Ovary (tissue), 9 donors: Measurements from ENCODE around the gene IL23R. TPM values are rescaled to one million over a fixed set of nuclear protein-coding genes. Genes with fewer than 3 reads are reported as not detected.
A peak's percentile ranks its signal among the peaks of the same experiment; 100 is the strongest.
"Not testable (repeated sequence)": the region's sequence is repeated elsewhere in the genome, so short reads cannot be mapped to it uniquely, and the experiment has no call there.

Experiments used
- DNase-seq, 5 donors: peaks; one replicate each; pipeline ENCODE4 v3.0.0-alpha.2; 2019 to 2020
- H3K27ac ChIP-seq, 2 donors: fragments of 200-600 bp; one replicate each; pipeline versions ENCODE4 v1.5.1 to v1.8.0; 2019 to 2022
- H3K27me3 ChIP-seq: fragments of 200-600 bp; one replicate; pipeline ENCODE4 v1.8.0; 2022
- H3K36me3 ChIP-seq: fragments of 200-600 bp; sonication (generic); one replicate; pipeline ENCODE4 v1.5.1; 2019
- H3K4me1 ChIP-seq: one replicate; pipeline ENCODE4 v1.8.1; 2013; ENCODE audit warnings: mild to moderate bottlenecking, moderate library complexity; ENCODE audit not compliant: insufficient read depth
- H3K4me3 ChIP-seq: fragments of 200-600 bp; sonication (generic); one replicate; pipeline ENCODE4 v1.5.1; 2017
- H3K9me3 ChIP-seq, 2 donors: fragments of 200-600 bp in 1 of 2; sonication (generic) in 1 of 2; one replicate each; pipeline versions ENCODE4 v1.5.1 to v1.8.1; 2013 to 2019; ENCODE audit warnings: mild to moderate bottlenecking in 1 of 2, moderate library complexity in 1 of 2
- EP300 ChIP-seq: sonication (generic); formaldehyde crosslinking; IDR thresholded peaks from one replicate; pipeline ENCODE4 v1.6.1; 2017; ENCODE audit warnings: antibody characterized with exemption
- POLR2A ChIP-seq: fragments of 450-650 bp; IDR thresholded peaks from one replicate; pipeline ENCODE4 v1.6.1; 2017; ENCODE audit warnings: antibody characterized with exemption, mild to moderate bottlenecking, moderate library complexity
- WGBS, 3 donors: extraction: QIAGEN DNeasy Blood & Tissue Kit in 1 of 3; methylation state at CpG; one replicate each; pipeline versions ENCODE4 v1.1.5 to v1.1.7; 2013 to 2017; 5-methylcytosine and 5-hydroxymethylcytosine counted together
- intact Hi-C, 4 donors: fragments of 100-400 bp; cut with DNase I; formaldehyde crosslinking; loops; one replicate each; pipeline versions ENCODE4 v1.11.0 to v1.15.1; 2022 to 2023
- polyA plus RNA-seq, 2 donors: library from polyadenylated mRNA; stranded (reverse); fragments of 200-250 nt in 1 of 2; fragments of 350-450 nt in 1 of 2; fragmentation: Illumina TruSeq in 1 of 2; extraction: RNeasy Lipid Tissue Mini Kit (QIAGEN cat#74804) in 1 of 2; gene quantifications; one replicate each; pipeline ENCODE4 v1.2.3, GENCODE V29; 2013 to 2014
- total RNA-seq, 7 donors: library from RNA; depleted of rRNA in 2 of 7; stranded (reverse); fragments of >200 nt in 2 of 7; fragmentation: NEBNext Ultra II Directional in 3 of 7; extraction: Animal tissue kit (Norgen Biotek cat#: 25700) in 3 of 7; gene quantifications; one replicate each; pipeline versions ENCODE4 v1.1.0 to v1.2.4, GENCODE V29; 2016 to 2023
- TF ChIP-seq, protein P1 (sequence below), 3 donors: fragments of 450-650 bp in 2 of 3; fragments of 200-600 bp in 1 of 3; IDR thresholded peaks; one replicate each; pipeline versions ENCODE4 v1.5.1 to v1.8.0; 2016 to 2022; ENCODE audit warnings: antibody characterized with exemption in 3 of 3, mild to moderate bottlenecking in 1 of 3
- donor health status: DM: no; HTN: no; CAD: no; lungs with moderate emphysema.
- donor health status: DM: no; HTN: no; CAD: no.
- donor health status: Bipolar disorder and iron deficiency.
- donor health status: DM: yes; HTN: yes; CAD: no.
- donor health status: DM: no; HTN: no; CAD: no.
- donor health status: DM: yes; HTN: yes; CAD: no.

The IL23R gene
- total and polyA plus RNA-seq, 9 donors = 0.02 to 0.68 TPM; not detected in 7

DNA sequence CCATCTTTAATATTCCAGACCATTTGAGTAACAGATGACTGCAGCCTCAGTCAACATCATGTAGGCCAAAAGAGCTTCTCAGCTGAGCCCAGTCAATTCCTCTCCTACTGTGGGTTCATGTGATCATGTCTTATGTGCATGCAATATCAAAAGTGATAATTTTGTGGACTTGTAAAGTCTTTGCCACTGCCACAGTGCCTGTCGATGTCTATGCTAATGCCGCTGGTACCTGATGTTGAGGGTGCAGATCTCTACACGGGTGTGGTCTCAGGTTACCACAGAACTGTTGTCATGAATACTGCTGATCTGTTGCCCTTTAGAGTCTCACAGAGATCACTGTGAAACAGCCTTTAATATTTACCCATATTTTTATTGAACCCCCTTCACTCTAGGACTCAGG lies 20.2 kb upstream of the IL23R start:
- Histone ChIP-seq H3K36me3 (no peaks in the 10 kb centered on the region), H3K4me1 (no peaks in the 10 kb centered on the region), H3K4me3 (no peak overlapping the region), H3K27me3 (no peaks in the 10 kb centered on the region), H3K9me3 (no peaks in the 10 kb centered on the region), H3K27ac (no peak overlapping the region)
- intact Hi-C loops = loop anchor here (5.0 to 10.0 kb wide), 3 partner anchors 151 to 381 kb away; no protein-coding TSS in a partner anchor
- TF ChIP-seq, protein P1, sequence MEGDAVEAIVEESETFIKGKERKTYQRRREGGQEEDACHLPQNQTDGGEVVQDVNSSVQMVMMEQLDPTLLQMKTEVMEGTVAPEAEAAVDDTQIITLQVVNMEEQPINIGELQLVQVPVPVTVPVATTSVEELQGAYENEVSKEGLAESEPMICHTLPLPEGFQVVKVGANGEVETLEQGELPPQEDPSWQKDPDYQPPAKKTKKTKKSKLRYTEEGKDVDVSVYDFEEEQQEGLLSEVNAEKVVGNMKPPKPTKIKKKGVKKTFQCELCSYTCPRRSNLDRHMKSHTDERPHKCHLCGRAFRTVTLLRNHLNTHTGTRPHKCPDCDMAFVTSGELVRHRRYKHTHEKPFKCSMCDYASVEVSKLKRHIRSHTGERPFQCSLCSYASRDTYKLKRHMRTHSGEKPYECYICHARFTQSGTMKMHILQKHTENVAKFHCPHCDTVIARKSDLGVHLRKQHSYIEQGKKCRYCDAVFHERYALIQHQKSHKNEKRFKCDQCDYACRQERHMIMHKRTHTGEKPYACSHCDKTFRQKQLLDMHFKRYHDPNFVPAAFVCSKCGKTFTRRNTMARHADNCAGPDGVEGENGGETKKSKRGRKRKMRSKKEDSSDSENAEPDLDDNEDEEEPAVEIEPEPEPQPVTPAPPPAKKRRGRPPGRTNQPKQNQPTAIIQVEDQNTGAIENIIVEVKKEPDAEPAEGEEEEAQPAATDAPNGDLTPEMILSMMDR (IDR thresholded peaks at IDR 0.05) = no peak
- TF ChIP-seq EP300 = no peak
- TF ChIP-seq POLR2A = no peak
- DNase-seq = no peak
- WGBS, 3 donors = 95 to 97% (median 96%) methylated on average over 3 of the region's 3 CpGs

DNA sequence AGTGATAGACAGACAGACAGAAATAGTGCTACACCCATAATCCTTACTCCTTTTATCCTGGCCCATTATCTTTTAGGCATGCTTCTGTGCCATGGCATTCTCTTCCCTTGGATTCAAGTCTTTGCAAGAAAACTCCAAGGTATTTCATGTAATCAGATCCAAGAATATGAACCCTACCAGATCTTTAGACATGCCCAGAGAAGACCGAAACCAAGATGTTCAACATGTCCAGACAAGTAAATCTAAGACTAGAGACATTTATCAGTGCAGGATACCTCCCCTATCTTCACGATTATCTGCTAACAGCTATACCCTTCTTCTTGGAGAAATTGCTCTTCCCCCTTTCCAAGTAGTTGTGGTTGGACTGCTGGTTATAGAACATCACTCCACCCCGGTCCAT lies 19.7 kb upstream of the IL23R start:
- intact Hi-C loops = loop anchor here (5.0 to 10.0 kb wide), 3 partner anchors 152 to 382 kb away; no protein-coding TSS in a partner anchor
- 91 to 95% (median 94%) methylated on average over 3 of the region's 3 CpGs for WGBS, 3 donors
- Histone ChIP-seq H3K27me3 (no peaks in the 10 kb centered on the region), H3K27ac (no peak overlapping the region), H3K36me3 (no peaks in the 10 kb centered on the region), H3K4me3 (no peak overlapping the region), H3K9me3 (no peaks in the 10 kb centered on the region), H3K4me1 (no peaks in the 10 kb centered on the region)
- TF ChIP-seq, protein P1 (IDR thresholded peaks at IDR 0.05) = no peak
- TF ChIP-seq POLR2A (no peak), EP300 (no peak)
- no peak for DNase-seq

DNA sequence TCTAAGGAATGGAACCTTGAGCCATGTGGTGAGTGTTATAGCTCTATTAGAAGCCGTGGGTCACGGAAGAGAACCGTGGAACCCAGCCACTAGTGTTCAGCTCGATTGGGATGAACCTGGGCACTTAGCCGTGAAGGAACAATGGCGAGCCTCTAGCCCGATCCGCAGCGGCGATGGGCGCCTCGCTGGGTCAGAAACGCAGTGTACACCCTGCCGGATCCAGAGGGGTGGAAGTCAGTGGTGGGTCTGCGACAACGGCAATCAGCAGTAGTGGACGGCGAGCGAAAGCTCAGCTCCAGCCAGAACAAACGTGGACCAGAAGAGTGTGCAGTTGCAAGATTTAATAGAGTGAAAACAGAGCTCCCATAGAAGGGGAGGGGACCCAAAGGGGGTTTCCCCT lies 18.3 kb upstream of the IL23R start:
- H3K27ac ChIP-seq, DNase-seq, H3K4me1 ChIP-seq, H3K27me3 ChIP-seq, H3K36me3 ChIP-seq, H3K4me3 ChIP-seq, H3K9me3 ChIP-seq: not testable (repeated sequence)
- intact Hi-C loops = loop anchor here (5.0 to 10.0 kb wide), 3 partner anchors 153 to 383 kb away; no protein-coding TSS in a partner anchor
- WGBS, 3 donors = 89 to 91% (median 90%) methylated on average over 20 of the region's 20 CpGs

DNA sequence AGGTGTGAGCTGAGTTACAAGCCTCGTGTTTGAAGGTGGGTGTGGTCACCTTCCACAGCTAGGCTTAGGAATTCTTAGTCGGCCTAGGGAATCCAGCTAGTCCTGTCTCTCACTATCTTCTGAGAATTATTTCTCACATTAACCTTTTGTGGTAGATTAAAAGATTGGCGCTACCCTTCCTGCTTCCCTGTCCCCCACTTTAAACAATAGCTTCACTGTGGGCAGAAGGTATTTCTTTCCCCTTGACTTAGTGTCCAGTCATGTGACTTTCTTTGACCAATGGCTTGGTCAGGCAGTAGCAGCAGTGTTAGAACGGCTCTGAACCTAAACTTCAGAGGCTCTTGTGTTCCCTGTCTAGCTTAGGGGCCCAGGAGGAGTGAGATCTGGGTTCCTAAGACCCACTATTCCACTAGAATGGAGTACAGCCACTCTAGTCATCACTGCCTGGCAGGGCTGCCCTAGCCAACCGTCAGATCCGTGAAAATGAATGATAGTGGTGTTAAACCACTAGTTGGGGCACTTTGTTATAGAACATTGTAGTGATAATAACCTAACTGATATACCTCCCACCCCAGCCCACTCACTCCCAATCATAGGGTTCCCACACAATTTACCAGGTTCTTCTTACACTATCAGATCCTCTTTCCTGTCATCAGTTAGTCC lies 17.6 kb upstream of the IL23R start:
- no peak overlapping the region for H3K27ac ChIP-seq
- DNase-seq = no peak
- no peaks in the 10 kb centered on the region for H3K9me3 ChIP-seq
- no peaks in the 10 kb centered on the region for H3K27me3 ChIP-seq
- no peaks in the 10 kb centered on the region for H3K4me1 ChIP-seq
- TF ChIP-seq EP300 = no peak
- TF ChIP-seq, protein P1 (IDR thresholded peaks at IDR 0.05) = no peak
- no peaks in the 10 kb centered on the region for H3K36me3 ChIP-seq
- H3K4me3 ChIP-seq = no peak overlapping the region
- intact Hi-C loops = loop anchor here (5.0 to 10.0 kb wide), 3 partner anchors 154 to 384 kb away; no protein-coding TSS in a partner anchor
- 41 to 56% (median 44%) methylated on average over 6 of the region's 6 CpGs for WGBS, 3 donors

DNA sequence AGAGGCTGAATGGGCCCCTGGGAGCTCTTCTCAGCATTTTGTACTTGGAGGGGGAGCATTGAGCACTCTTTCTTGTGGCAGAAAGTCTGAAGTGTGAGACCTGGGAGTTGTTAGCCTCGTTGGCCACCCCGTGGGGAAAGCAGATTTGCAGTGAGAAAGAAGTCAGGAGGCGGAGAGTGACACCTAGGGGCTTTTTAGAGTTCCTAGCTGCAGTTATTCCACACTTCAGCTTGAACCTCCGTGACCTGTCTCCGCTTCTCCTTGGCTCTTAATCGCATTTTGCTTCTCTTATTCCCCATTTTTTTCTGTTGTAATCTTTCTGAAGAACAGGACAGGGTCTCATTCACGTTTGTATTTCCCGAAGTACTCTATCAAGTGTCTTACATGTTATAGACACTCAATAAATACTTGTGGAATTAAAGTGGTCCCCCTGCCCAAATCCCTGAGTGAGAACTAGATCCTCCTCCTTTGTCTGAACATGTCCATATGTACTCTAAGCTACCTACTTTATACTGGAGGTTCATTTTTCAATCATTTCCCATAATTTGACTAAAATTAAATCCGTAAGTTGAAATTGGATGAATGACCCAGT lies 17.0 kb upstream of the IL23R start:
- 14 to 15% (median 14%) methylated on average over 9 of the region's 9 CpGs for WGBS, 3 donors
- no peaks in the 10 kb centered on the region for H3K27me3 ChIP-seq
- TF ChIP-seq, protein P1 (IDR thresholded peaks at IDR 0.05) = peak; percentile 47 to 73 (median 70)
- TF ChIP-seq EP300 = no peak
- peak; percentile 49 to 66 (median 58) for DNase-seq
- H3K4me1 ChIP-seq = no peaks in the 10 kb centered on the region
- H3K4me3 ChIP-seq = no peak overlapping the region
- no peak overlapping the region for H3K27ac ChIP-seq
- intact Hi-C loops = loop anchor here (5.0 to 10.0 kb wide), 3 partner anchors 154 to 384 kb away; no protein-coding TSS in a partner anchor
- H3K9me3 ChIP-seq = no peaks in the 10 kb centered on the region
- H3K36me3 ChIP-seq = no peaks in the 10 kb centered on the region
